HAP-1 (cell line): ENCODE data around the gene NOL9.
"Not testable (repeated sequence)": the region's sequence is repeated elsewhere in the genome, so short reads cannot be mapped to it uniquely, and the experiment has no call there.

Experiments used
- DNase-seq, 2 experiments: peaks; one replicate each; pipeline ENCODE4 v3.0.0-alpha.2; 2016 to 2020; ENCODE audit warnings: low spot score in 2 of 2
- H3K27me3 ChIP-seq: fragments of 250-450 bp; sonication (Bioruptor Pico); 2 replicates; pipeline ENCODE4 v1.5.1; 2020; ENCODE audit warnings: low read depth, mild to moderate bottlenecking, moderate library complexity
- H3K36me3 ChIP-seq: fragments of 250-450 bp; sonication (Bioruptor Pico); replicated peaks from 2 replicates; pipeline ENCODE4 v1.5.1; 2020; ENCODE audit warnings: mild to moderate bottlenecking
- H3K4me1 ChIP-seq: fragments of 250-450 bp; sonication (Bioruptor Pico); 2 replicates; pipeline ENCODE4 v1.5.1; 2020; ENCODE audit warnings: mild to moderate bottlenecking
- H3K4me3 ChIP-seq: fragments of 250-450 bp; sonication (Bioruptor Pico); 2 replicates; pipeline ENCODE4 v1.5.1; 2020; ENCODE audit warnings: mild to moderate bottlenecking, moderate library complexity
- H3K9me3 ChIP-seq: fragments of 250-450 bp; sonication (Bioruptor Pico); 2 replicates; pipeline ENCODE4 v1.5.1; 2020; ENCODE audit warnings: mild to moderate bottlenecking, moderate library complexity
- in situ Hi-C: fragments of 300-500 bp; cut with MboI; formaldehyde crosslinking; loops from 3 replicates; pipeline ENCODE4 v1.14.3; 2020; ENCODE audit warnings: low sequenced_read_pairs, inconsistent platforms, mixed read lengths

NOL9 gene

GRCh38 chr1:6570987-6571386 lies 16.7 kb upstream of the NOL9 start:
- peaks cover 20% of the 10 kb centered on the region for H3K27me3 ChIP-seq
- in situ Hi-C loops, result no loop called here
- no peaks in the 10 kb centered on the region for H3K9me3 ChIP-seq
- no peak overlapping the region for H3K4me3 ChIP-seq
- no peak for DNase-seq
- no peaks in the 10 kb centered on the region for H3K4me1 ChIP-seq
- H3K36me3 ChIP-seq, result no peaks in the 10 kb centered on the region

- peaks cover 27% of the 10 kb centered on the region for H3K27me3 ChIP-seq
- H3K4me3 ChIP-seq, result no peak overlapping the region
- no peaks in the 10 kb centered on the region for H3K36me3 ChIP-seq
- in situ Hi-C loops, result no loop called here
- no peaks in the 10 kb centered on the region for H3K9me3 ChIP-seq
- H3K4me1 ChIP-seq, result no peaks in the 10 kb centered on the region
- DNase-seq, result no peak
Observed at GRCh38 chr1:6570100-6570499, 15.8 kb upstream of the NOL9 start.

DNA sequence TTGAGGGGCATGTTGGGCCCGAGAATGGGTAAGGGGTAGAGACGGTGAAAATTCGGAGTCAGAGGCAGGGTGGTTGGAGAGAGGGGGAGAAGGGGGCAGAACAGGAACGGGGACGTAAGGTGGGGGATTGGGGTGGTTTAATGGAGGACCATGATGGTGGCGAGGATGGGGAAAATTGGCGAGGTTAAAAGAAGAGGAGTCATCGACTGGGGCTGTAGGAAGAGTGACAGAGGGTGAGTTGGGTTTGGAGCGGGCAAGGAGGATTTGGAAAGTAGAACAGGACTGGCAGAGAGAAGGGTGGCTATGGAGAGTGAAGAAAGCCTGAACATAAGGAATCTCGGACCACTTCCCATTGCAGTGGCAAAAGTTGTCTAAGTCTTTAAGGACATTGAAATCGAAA lies 14.7 kb upstream of the NOL9 start:
- H3K4me3 ChIP-seq, result no peak overlapping the region
- H3K27me3 ChIP-seq, result peaks cover 32% of the 10 kb centered on the region
- no peaks in the 10 kb centered on the region for H3K4me1 ChIP-seq
- no peaks in the 10 kb centered on the region for H3K36me3 ChIP-seq
- in situ Hi-C loops, result no loop called here
- no peaks in the 10 kb centered on the region for H3K9me3 ChIP-seq
- DNase-seq, result no peak

GRCh38 chr1:6560267-6560666 lies 6.0 kb upstream of the NOL9 start:
- Histone ChIP-seq H3K4me3 (no peak overlapping the region), H3K9me3 (no peaks in the 10 kb centered on the region), H3K36me3 (no peaks in the 10 kb centered on the region), H3K27me3 (peaks cover 10% of the 10 kb centered on the region; the same call in 1 of the 2 replicates), H3K4me1 (no peaks in the 10 kb centered on the region)
- no peak for DNase-seq
- in situ Hi-C loops, result no loop called here

GRCh38 chr1:6559161-6559560 lies 4.8 kb upstream of the NOL9 start:
- H3K36me3 ChIP-seq, H3K4me1 ChIP-seq, H3K9me3 ChIP-seq, H3K27me3 ChIP-seq, H3K4me3 ChIP-seq, DNase-seq, in situ Hi-C loops: not testable (repeated sequence)

DNA sequence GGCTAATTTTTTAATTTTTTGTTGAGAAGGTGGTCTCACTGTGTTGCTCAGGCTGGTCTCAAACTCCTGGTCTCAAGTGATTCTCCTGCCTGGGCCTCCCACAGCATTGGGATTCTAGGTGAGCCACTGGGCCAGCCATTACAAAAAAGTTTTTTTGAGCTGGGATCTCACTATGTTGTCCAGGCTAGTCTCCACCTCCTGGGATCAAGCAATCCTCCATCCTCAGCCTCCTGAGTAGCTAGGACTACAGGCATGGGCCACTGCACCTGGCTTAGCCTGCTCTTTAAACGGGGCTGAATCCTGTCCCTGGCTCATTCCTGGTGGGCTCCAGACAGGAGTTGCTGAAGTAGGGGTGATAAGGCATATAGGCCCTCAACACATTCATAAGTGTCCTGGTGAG lies 3.3 kb upstream of the NOL9 start:
- no peaks in the 10 kb centered on the region for H3K27me3 ChIP-seq
- in situ Hi-C loops, result no loop called here

DNA sequence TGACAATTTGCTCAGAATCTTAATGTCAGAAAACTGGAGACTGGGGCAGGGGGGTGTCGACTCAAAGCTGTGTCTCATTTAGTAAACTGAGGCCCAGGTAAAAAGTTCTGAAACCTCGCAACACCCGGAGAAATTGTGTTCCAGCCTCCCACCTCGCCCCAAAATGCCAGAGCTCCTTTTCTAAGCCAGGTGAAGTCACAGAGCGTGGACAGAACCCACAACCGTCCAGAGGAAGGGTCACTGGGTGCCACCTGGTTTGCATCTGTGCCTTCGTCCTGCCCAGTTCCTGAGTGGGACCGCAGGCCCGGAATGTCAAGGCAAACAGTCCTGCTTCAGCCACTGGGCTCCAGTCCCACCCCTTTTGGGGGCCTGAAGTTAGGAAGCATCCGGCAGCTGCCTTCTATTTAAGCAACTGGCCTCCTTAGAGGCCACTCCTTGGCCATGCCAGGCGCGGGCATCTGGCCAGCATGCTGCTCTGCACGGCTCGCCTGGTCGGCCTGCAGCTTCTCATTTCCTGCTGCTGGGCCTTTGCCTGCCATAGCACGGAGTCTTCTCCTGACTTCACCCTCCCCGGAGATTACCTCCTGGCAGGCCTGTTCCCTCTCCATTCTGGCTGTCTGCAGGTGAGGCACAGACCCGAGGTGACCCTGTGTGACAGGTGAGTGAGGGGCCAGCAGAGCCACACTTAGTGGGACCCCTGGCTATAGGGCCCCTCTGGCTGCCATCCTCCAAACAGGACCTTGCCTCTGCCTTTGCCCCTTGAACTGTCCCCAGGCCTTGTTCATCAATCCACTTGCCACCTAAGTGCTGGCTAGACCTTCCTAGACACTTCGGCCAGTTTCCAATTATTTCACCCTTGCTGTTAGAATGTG lies 830 bp upstream of the NOL9 start, which contains the start of gene TAS1R1:
Gene TAS1R1, plus strand, starts transcription at position 401 of the 872 bp plus-strand sequence. Its CDS starts 67 bp downstream, at position 468.
- peaks cover 17% of the 10 kb centered on the region for H3K36me3 ChIP-seq
- peaks cover 4% of the 10 kb centered on the region; the same call in 1 of the 2 replicates for H3K4me1 ChIP-seq
- H3K4me3 ChIP-seq, result peak within 1 kb of the TSS; percentile 98
- H3K9me3 ChIP-seq, result no peaks in the 10 kb centered on the region
- no peaks in the 10 kb centered on the region for H3K27me3 ChIP-seq
- DNase-seq, result no peak
- in situ Hi-C loops, result no loop called here

More for the DNA sequence above, 3.3 kb upstream of the NOL9 start:
- Histone ChIP-seq H3K36me3 (peaks cover 6% of the 10 kb centered on the region; the same call in 1 of the 2 replicates), H3K4me1 (peaks cover 4% of the 10 kb centered on the region; the same call in 1 of the 2 replicates), H3K9me3 (no peaks in the 10 kb centered on the region), H3K4me3 (no peak overlapping the region)
- DNase-seq, result no peak

GRCh38 chr1:6547301-6547700 lies 7.0 kb downstream of the NOL9 start:
- Histone ChIP-seq H3K4me1 (no peaks in the 10 kb centered on the region), H3K36me3 (peaks cover 74% of the 10 kb centered on the region), H3K9me3 (no peaks in the 10 kb centered on the region), H3K27me3 (no peaks in the 10 kb centered on the region), H3K4me3 (no peak overlapping the region)
- in situ Hi-C loops, result no loop called here
- DNase-seq, result no peak

DNA sequence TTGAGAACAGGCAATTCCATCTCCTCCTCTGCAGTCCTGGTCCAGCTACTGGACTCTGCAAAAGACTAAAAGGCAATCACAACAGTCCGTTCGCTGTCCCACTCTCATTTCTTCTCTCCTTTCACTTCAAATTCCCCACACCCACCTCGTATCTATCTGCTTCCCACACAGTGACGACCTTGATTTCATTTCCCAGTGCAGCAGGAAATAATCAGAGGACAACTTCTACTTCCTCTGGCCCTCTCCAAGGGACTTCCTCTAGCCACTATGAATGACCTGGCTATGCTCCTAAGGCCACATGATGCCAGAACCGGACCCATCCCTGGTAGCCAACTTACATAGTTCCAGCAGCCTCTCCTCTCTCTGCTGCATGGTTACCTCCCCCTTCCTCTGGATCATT lies 8.0 kb downstream of the NOL9 start:
- no peak for DNase-seq
- Histone ChIP-seq H3K4me1 (no peaks in the 10 kb centered on the region), H3K4me3 (no peak overlapping the region), H3K9me3 (no peaks in the 10 kb centered on the region), H3K27me3 (no peaks in the 10 kb centered on the region), H3K36me3 (peaks cover 77% of the 10 kb centered on the region)
- in situ Hi-C loops, result no loop called here

DNA sequence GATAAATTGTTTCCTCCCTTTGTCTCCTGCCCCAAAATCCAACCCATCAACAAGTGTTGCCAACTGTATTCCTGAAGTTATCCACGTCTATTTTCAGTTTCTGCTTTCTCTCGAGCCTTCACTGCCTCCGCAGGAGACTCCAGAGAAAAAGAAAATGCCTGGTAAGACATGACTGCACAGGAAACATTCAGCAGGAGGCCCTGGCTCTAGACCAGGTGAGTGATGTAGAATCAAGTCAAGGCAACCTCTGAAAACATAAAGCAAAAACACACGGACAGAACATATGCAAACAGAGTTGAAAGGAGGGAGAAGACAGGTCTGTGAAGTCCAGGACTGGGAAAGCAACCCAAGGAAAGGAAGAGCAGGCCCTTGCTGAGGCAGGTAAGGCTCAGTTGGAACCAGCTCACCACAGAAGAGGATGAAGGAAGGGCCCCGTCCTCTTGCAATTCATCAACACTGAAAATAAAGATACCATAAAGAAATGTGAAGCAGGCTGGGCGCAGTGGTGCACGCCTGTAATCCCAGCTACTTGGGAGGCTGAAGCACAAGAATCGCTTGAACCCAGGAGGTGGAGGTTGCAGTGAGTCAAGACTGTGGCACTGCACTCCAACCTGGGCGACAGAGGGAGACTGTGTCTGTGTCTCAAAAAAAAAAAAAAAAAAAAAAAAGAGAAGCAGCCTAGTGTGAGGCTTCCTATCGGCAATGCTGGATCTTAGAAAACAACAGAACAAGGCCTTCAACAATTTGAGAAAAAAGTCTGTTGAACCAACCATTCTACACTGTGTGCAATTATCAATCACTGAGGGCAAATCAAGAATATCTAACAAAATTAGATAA lies 8.8 kb downstream of the NOL9 start:
- in situ Hi-C loops, result no loop called here
- H3K36me3 ChIP-seq, result peaks cover 75% of the 10 kb centered on the region
- H3K9me3 ChIP-seq, result no peaks in the 10 kb centered on the region
- H3K4me3 ChIP-seq, result no peak overlapping the region
- H3K4me1 ChIP-seq, result peaks cover under 1% of the 10 kb centered on the region
- DNase-seq, result no peak
- H3K27me3 ChIP-seq, result no peaks in the 10 kb centered on the region

GRCh38 chr1:6544831-6545230 lies 9.5 kb downstream of the NOL9 start:
- DNase-seq, result no peak
- H3K27me3 ChIP-seq, result no peaks in the 10 kb centered on the region
- H3K9me3 ChIP-seq, result no peaks in the 10 kb centered on the region
- H3K4me3 ChIP-seq, result no peak overlapping the region
- H3K36me3 ChIP-seq, result peaks cover 69% of the 10 kb centered on the region
- peaks cover 6% of the 10 kb centered on the region for H3K4me1 ChIP-seq
- in situ Hi-C loops, result no loop called here

- no peaks in the 10 kb centered on the region for H3K9me3 ChIP-seq
- H3K36me3 ChIP-seq, result peaks cover 49% of the 10 kb centered on the region
- DNase-seq, result no peak
- H3K27me3 ChIP-seq, result no peaks in the 10 kb centered on the region
- peaks cover 18% of the 10 kb centered on the region for H3K4me1 ChIP-seq
- in situ Hi-C loops, result no loop called here
- no peak overlapping the region for H3K4me3 ChIP-seq
Observed at GRCh38 chr1:6538956-6539355, 15.4 kb downstream of the NOL9 start.

DNA sequence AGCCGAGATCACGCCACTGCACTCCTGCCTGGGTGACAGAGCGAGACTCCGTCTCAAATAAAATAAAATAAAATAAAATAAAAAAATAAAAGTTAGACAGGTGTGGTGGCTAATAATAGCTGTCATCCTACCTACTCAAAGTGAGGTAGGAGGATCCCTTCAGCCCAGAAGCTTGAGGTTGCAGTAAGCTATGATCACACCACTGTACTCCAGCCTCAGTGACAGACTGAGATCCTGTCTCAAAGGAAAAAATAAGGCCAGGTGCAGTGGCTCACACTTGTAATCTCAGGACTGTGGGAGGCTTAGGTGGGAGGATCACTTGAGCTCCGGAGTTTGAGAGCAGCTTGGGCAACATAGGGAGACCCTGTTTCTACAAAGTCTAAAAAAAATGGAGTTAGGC lies 18.0 kb downstream of the NOL9 start:
- Histone ChIP-seq H3K36me3 (peaks cover 57% of the 10 kb centered on the region), H3K4me1 (peaks cover 18% of the 10 kb centered on the region), H3K9me3 (no peaks in the 10 kb centered on the region), H3K4me3 (no peak overlapping the region), H3K27me3 (no peaks in the 10 kb centered on the region)
- no peak for DNase-seq
- in situ Hi-C loops, result no loop called here

DNA sequence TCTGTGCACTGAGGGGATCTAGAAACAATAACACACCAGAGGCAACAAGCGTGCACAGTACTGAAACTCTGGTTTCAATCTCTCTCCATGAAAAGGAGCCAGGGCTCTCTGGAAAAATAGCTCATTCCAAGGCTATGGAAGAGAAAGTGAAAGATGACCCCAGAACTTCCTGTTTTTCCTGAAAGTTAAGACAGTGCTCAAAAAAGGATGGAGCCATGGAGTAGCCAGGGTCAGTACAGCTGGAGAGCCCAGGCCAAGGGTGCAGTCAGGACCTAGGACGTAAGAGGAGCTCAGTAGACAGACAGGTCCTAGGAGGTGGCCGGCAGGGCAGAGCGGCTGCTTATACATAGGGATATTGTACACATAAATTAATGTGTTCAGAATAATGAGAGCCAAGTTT lies 19.1 kb downstream of the NOL9 start:
- H3K36me3 ChIP-seq, result peaks cover 65% of the 10 kb centered on the region
- no peaks in the 10 kb centered on the region for H3K9me3 ChIP-seq
- no peak for DNase-seq
- peaks cover 14% of the 10 kb centered on the region for H3K4me1 ChIP-seq
- no peak overlapping the region for H3K4me3 ChIP-seq
- H3K27me3 ChIP-seq, result no peaks in the 10 kb centered on the region
- in situ Hi-C loops, result no loop called here
